ENCODE data around the gene ZNRF4.

Gene ZNRF4

DNA sequence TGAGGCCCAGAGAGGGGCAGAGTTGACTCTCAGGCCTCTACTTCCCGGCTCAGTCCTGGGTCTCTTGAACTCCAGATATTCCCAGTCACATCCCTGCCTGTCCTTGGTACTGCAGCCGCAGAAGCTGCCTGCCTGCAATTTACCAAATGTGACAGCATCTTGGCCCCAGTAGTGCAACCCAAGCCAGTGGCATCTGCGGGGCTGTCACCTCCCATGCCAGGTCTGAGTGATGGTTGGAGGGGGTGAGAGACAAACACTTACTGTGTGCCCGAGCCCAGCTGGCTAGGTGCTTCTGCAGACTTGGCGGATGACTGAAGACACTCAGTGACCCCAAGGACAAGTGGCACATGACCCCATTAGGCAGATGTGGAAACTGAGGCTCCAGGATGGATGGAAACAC lies 18.4 kb downstream of the ZNRF4 start:
- H3K4me3 ChIP-seq (ENCODE audit: low read depth, low read length): no peak overlapping the region
- no peak for TF ChIP-seq CTCF (IDR thresholded peaks at IDR 0.05; ENCODE audit: low read depth, low read length)

GRCh38 chr19:5477451-5478215 lies 22.4 kb downstream of the ZNRF4 start:
- no peak overlapping the region for H3K4me3 ChIP-seq (ENCODE audit: low read depth, low read length)
- no peak for TF ChIP-seq CTCF (IDR thresholded peaks at IDR 0.05; ENCODE audit: low read depth, low read length)

DNA sequence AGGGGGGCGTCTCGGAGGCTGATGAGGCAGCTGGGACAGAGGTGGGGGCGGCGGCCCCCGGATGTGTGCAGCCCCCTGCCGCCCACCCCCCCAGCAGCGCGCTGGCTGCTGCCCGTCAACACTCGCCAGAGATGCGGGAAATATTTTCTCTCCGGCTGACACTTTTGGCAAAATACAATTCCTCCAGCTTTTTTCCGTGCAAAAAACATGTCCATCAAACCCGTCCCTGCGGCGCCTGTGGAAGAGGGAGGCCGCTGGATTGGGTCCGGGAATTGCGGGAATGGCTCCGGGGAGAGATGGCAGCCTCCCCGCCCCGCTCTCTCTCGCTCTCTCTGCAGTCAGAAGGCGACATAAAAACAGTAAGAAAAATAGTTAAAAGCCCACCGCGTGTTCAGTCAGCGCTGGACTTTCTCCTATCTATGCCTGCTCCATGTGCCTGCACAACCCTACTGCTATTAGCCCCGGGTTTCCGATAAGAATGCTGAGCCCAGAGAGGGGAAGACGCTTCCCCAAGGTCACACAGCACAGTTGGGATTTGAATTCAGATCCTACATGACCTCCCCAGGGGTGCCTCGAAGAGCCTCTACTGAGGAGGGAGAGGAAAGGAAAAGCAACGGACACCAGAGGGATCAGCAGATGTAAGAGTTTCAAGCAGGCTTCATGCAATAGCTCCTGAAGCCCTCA lies 23.2 kb downstream of the ZNRF4 start:
- no peak for TF ChIP-seq CTCF (IDR thresholded peaks at IDR 0.05; ENCODE audit: low read depth, low read length)
- H3K4me3 ChIP-seq (ENCODE audit: low read depth, low read length): no peak overlapping the region

DNA sequence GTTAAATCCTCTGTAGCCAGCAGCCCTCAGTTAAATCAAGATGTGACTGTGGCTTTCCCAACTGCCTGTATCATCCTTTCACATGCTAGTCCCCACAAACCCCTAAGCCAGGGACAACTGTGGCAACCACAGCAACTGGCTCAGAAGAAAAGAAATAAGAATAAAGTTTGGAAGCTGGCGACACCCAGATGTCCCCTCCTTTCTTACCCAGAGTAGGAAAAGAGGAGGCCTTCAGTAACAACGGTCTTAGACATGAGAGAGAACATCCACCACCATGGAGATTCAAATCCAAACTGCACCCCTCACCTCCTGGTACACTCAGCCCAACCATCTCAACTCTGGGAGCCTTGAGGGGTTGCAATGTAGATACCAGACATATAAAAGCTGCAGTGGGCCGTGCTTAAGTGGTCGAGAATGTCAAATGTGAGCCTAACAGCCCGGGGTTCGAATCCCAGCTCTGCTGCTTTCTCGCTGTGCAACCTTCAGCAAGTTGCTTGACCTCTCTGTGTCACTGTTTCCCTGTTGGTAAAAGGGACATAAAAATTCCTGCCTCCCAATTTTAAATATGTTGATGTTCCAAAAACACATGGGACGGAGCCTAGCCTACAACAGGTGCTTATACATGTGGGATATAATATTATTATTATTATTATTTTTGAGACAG lies 23.8 kb downstream of the ZNRF4 start:
- no peak for TF ChIP-seq CTCF (IDR thresholded peaks at IDR 0.05; ENCODE audit: low read depth, low read length)
- H3K4me3 ChIP-seq (ENCODE audit: low read depth, low read length): no peak overlapping the region

GRCh38 chr19:5479958-5480357 lies 24.7 kb downstream of the ZNRF4 start:
- TF ChIP-seq CTCF (IDR thresholded peaks at IDR 0.05; ENCODE audit: low read depth, low read length): no peak
- no peak overlapping the region for H3K4me3 ChIP-seq (ENCODE audit: low read depth, low read length)

- TF ChIP-seq CTCF (IDR thresholded peaks at IDR 0.05; ENCODE audit: low read depth, low read length): peak; percentile 57
- no peak overlapping the region for H3K4me3 ChIP-seq (ENCODE audit: low read depth, low read length)
Observed at GRCh38 chr19:5480427-5480836, 25.2 kb downstream of the ZNRF4 start.

DNA sequence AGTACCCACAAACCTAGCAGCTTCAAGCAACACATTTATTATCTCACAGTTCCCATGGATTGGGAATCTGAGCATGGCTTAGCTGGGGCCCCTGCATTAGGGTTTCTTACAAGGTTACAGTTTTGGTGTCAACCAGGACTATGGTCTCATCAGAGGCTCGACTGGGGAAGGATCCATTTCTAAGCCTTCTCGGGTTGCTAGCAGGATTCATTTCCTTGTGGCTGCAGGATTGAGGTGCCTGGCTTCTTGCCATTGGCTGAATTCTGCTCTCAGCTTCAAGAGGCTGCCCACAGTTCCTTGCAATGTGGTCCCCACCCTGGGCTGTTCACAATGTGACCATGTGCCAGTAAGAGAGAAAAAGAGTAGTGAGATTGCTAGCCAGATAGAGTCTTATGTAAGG lies 26.7 kb downstream of the ZNRF4 start:
- TF ChIP-seq CTCF (IDR thresholded peaks at IDR 0.05; ENCODE audit: low read depth, low read length): no peak
- H3K4me3 ChIP-seq (ENCODE audit: low read depth, low read length): no peak overlapping the region

Data from WI38 (cell line).